A673 (cell line): ENCODE data around the gene LCN9. TPM values are rescaled to one million over a fixed set of nuclear protein-coding genes. Genes with fewer than 3 reads are reported as not detected.

Source experiments
- BruUV-seq: library from RNA; stranded (reverse); fragments of 400-500 nt; replicated peaks from 2 replicates; lab custom pipeline; 2021; lab: Mats Ljungman, UMichigan
- CTCF ChIA-PET: fragments of 300-600 bp; sonication (Branson Sonifier 250); formaldehyde crosslinking; loops from one replicate; lab custom pipeline; 2022; ENCODE audit warnings: antibody characterized with exemption; lab: Charles Lee
- POLR2A ChIA-PET: fragments of 300-600 bp; sonication (Branson Sonifier 250); formaldehyde crosslinking; loops from one replicate; lab custom pipeline; 2022; ENCODE audit warnings: antibody characterized with exemption; ENCODE audit not compliant: low non-redundant PET; lab: Charles Lee
- DNase-seq: peaks from one replicate; pipeline ENCODE4 v3.0.0-alpha.2; 2015; ENCODE audit warnings: low spot score
- H3K27ac ChIP-seq: fragments of 200-600 bp; sonication (generic); 2 replicates; pipeline ENCODE4 v1.5.1; 2016; ENCODE audit warnings: mixed run types, low read depth, mild to moderate bottlenecking, mixed read lengths, antibody characterized with exemption, low read length; ENCODE audit not compliant: poor library complexity, severe bottlenecking
- H3K27me3 ChIP-seq: fragments of 200-600 bp; sonication (generic); replicated peaks from 2 replicates; pipeline ENCODE4 v1.6.1; 2017; ENCODE audit warnings: mixed run types, low read depth, mild to moderate bottlenecking, mixed read lengths, antibody characterized with exemption, low read length; ENCODE audit not compliant: insufficient read depth, poor library complexity
- H3K36me3 ChIP-seq: fragments of 200-600 bp; sonication (generic); 2 replicates; pipeline ENCODE4 v1.6.1; 2016; ENCODE audit warnings: mixed run types, mild to moderate bottlenecking, mixed read lengths, antibody characterized with exemption, low read length; ENCODE audit not compliant: insufficient read depth, poor library complexity, severe bottlenecking
- H3K4me1 ChIP-seq: fragments of 200-600 bp; sonication (generic); 2 replicates; pipeline ENCODE4 v1.6.1; 2017; ENCODE audit warnings: mixed run types, mild to moderate bottlenecking, mixed read lengths, antibody characterized with exemption, low read length; ENCODE audit not compliant: insufficient read depth, poor library complexity, severe bottlenecking
- H3K4me3 ChIP-seq: fragments of 200-600 bp; sonication (generic); 2 replicates; pipeline ENCODE4 v1.5.1; 2016; ENCODE audit warnings: low read depth, mixed run types, mild to moderate bottlenecking, mixed read lengths, low read length; ENCODE audit not compliant: poor library complexity, severe bottlenecking
- H3K9me3 ChIP-seq: fragments of 200-600 bp; sonication (generic); 2 replicates; pipeline ENCODE4 v1.6.1; 2016; ENCODE audit warnings: mixed run types, low read depth, mild to moderate bottlenecking, mixed read lengths, antibody characterized with exemption, low read length; ENCODE audit not compliant: poor library complexity, severe bottlenecking
- EZH2 ChIP-seq: fragments of 200-600 bp; sonication (generic); IDR thresholded peaks from 2 replicates; pipeline ENCODE4 v1.6.1; 2017; ENCODE audit warnings: borderline replicate concordance, low read depth, mild to moderate bottlenecking, mixed read lengths, antibody characterized with exemption, low read length; ENCODE audit not compliant: poor library complexity, severe bottlenecking
- intact Hi-C: fragments of 100-400 bp; cut with micrococcal nuclease; formaldehyde crosslinking; loops from one replicate; pipeline ENCODE4 v1.10.0; 2022; ENCODE audit not compliant: unreplicated experiment
- total RNA-seq: library from RNA; stranded (reverse); gene quantifications from 2 replicates; pipeline ENCODE4 v1.2.3, GENCODE V29; 2021
- TF ChIP-seq, protein P1 (sequence below): fragments of 300-800, 200-600 bp; sonication (generic); conservative IDR thresholded peaks from 2 replicates; pipeline ENCODE4 v1.5.1; 2017; ENCODE audit warnings: low read depth, mild to moderate bottlenecking, antibody characterized with exemption, low read length, moderate library complexity, mixed read lengths

Gene LCN9
- total RNA-seq, 1 experiment from 2014 or later, result not detected

DNA sequence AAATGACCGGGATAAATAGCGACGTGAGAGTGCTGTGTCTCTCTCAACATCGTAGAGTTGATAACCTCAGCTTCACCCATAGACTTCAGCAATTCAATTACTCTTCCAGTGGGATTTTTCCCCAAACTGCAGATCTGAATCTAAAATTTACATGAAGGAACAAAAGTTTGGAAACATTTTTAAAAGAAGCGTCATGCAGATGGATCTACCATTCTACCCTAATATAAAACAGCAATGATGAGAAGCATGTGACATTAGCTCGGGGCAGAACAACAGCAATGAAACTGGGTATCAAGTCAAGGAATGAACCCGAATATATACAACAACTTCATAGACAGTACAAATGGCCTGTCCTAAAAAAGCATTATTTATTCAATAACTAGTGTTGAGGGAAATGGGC lies 42.6 kb upstream of the LCN9 start:
- no peak for DNase-seq
- H3K27ac ChIP-seq, result no peak overlapping the region
- peaks cover 43% of the 10 kb centered on the region for H3K27me3 ChIP-seq
- ChIA-PET CTCF (no interaction called here), POLR2A (interaction anchor here (0.7 kb wide), 1 partner anchor 17 kb away, joined by 6 read pairs; no protein-coding TSS in a partner anchor)
- TF ChIP-seq, protein P1, sequence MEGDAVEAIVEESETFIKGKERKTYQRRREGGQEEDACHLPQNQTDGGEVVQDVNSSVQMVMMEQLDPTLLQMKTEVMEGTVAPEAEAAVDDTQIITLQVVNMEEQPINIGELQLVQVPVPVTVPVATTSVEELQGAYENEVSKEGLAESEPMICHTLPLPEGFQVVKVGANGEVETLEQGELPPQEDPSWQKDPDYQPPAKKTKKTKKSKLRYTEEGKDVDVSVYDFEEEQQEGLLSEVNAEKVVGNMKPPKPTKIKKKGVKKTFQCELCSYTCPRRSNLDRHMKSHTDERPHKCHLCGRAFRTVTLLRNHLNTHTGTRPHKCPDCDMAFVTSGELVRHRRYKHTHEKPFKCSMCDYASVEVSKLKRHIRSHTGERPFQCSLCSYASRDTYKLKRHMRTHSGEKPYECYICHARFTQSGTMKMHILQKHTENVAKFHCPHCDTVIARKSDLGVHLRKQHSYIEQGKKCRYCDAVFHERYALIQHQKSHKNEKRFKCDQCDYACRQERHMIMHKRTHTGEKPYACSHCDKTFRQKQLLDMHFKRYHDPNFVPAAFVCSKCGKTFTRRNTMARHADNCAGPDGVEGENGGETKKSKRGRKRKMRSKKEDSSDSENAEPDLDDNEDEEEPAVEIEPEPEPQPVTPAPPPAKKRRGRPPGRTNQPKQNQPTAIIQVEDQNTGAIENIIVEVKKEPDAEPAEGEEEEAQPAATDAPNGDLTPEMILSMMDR, result no peak
- TF ChIP-seq EZH2, result no peak
- intact Hi-C loops, result no loop called here
- no TSS peak for BruUV-seq
- no peaks in the 10 kb centered on the region for H3K9me3 ChIP-seq
- H3K4me3 ChIP-seq, result no peak overlapping the region
- H3K4me1 ChIP-seq, result no peaks in the 10 kb centered on the region
- no peaks in the 10 kb centered on the region for H3K36me3 ChIP-seq

DNA sequence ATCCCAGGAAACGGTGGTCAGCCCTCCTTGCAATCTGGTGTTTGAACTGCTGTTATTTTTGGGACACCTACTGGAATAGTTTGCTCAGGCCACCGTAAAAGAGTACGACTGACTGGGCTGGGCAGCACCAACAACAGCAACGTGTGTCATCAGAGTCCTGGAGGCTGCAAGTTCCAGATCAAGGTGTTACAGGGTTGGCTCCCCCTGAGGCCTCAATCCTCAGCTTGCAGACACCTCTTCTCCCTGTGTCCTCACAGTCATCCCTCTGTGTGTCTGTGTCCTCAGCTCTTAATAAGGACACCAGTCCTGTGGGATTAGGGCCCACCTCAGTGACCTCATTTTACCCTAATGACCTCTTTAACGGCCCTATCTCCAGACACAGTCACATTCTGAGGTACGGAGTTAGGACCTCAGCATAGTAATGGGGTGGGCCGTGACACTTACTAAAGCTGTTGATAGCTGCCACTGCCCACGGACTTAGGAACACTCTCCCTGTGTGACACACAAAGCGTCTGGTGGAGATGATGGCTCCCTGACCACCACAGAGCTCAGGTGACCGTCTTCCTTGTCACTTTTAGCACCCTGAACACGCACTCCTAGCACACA lies 40.6 kb upstream of the LCN9 start:
- BruUV-seq, result no TSS peak
- CTCF ChIA-PET, result interaction anchor here (0.7 kb wide), 1 partner anchor 207 kb away, joined by 3 read pairs; no protein-coding TSS in a partner anchor
- Histone ChIP-seq H3K9me3 (no peaks in the 10 kb centered on the region), H3K4me1 (no peaks in the 10 kb centered on the region), H3K27ac (no peak overlapping the region), H3K27me3 (peaks cover 47% of the 10 kb centered on the region), H3K4me3 (no peak overlapping the region), H3K36me3 (no peaks in the 10 kb centered on the region)
- TF ChIP-seq EZH2, result no peak
- TF ChIP-seq, protein P1, result no peak
- DNase-seq, result no peak
- POLR2A ChIA-PET, result interaction anchor here (0.6 kb wide), 1 partner anchor 157 kb away, joined by 3 read pairs; no protein-coding TSS in a partner anchor
- intact Hi-C loops, result no loop called here

DNA sequence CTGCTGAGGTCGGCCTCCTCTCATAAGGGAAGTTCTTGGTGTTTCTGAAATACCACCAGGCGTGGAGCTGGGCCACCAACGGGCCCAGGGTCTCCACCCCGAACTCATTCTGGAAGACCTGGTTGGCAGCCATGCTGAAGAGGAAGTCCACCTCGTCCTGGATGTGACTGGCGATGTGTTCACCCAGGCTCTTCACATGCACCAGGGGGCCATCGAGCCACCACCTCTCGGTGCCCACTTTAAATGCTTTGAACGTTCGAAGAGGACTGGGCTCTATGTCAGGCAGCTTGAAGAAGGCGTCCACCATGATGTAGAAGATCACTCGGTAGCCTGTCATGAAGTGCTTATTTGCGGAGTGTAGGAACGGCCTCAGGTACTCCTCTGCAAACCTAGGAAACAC lies 38.8 kb upstream of the LCN9 start:
- no peak for DNase-seq
- no peak for TF ChIP-seq EZH2
- TF ChIP-seq, protein P1, result no peak
- Histone ChIP-seq H3K36me3 (no peaks in the 10 kb centered on the region), H3K4me1 (no peaks in the 10 kb centered on the region), H3K9me3 (peaks cover 5% of the 10 kb centered on the region), H3K27me3 (peaks cover 52% of the 10 kb centered on the region), H3K27ac (no peak overlapping the region), H3K4me3 (no peak overlapping the region)
- intact Hi-C loops, result no loop called here
- ChIA-PET CTCF (no interaction called here), POLR2A (no interaction called here)
- no TSS peak for BruUV-seq
